Hematopoietic multipotent progenitor cell treated with erythropoietin and hydrocortisone succinate and interleukin-3 and kit ligand, for 17 days (in vitro differentiated cells): ENCODE data around the gene GFRA3.
"Not testable (repeated sequence)": the region's sequence is repeated elsewhere in the genome, so short reads cannot be mapped to it uniquely, and the experiment has no call there.

Experiments
- DNase-seq: peaks from one replicate; pipeline ENCODE4 v3.0.0-alpha.2; 2015; ENCODE audit warnings: low spot score

GFRA3 gene

DNA sequence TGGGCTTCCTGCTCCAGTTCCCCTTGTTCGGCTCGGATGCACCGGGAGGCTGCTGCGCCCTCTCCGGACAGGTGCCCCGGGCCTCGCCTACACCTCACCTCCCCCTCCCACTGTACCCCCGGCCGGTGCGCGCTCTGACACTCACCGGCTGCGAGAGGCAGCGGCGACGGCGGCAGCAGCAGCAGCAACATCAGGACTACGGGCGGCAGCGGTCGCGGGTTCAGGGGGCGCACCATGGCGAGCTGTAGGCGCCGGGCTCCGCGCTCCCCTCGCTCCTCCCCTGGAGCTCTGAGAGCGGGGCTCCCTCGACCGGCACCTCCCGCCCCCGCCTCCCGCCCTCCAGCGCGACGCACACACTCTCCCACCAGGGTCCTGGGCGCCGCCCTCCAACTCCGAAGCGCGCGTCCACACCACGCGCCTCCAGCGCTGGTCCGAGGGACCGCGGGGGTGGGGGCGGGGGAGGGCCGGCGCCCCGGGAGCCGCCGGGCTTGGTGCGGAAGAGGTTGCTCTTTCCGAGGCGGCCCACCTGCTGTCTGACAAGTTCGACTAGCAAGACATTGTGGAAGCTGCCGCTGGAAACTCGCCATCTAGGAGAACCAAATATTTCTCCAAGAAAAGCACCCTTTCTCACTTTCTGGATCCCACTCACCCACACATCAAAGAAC lies at the start of gene GFRA3:
Gene GFRA3 (minus strand): TSS at position 433 of the 665 bp plus-strand sequence. CDS start 197 bp downstream, at position 236.
- DNase-seq, result no peak

- DNase-seq, result not testable (repeated sequence)
These were observed 43.8 kb upstream of the GFRA3 start for GRCh38 chr5:138318211-138318610.

GRCh38 chr5:138316355-138316754 lies 41.9 kb upstream of the GFRA3 start:
- DNase-seq, result no peak

GRCh38 chr5:138315751-138316278 lies 41.4 kb upstream of the GFRA3 start:
- no peak for DNase-seq

DNA sequence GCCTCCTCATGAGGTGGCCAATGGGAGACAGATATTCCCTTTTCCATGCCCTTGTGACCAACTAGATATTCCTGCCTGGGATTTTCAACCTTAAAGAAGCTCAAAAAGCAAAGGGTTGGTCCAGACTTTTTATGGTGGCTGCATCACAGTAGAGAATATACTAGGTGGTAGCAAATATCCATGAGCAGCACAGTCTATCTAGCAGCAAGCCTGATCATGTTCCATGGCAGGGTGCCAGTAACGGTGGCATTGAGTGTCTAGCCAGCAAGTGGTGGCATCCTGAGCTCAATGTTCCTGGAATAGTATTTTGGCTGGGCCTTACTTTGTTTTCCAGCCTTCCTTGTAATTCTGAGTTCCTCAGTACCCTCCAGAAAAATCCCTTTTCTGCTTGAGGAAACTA lies 31.4 kb upstream of the GFRA3 start:
- peak; percentile 94 for DNase-seq

GRCh38 chr5:138303372-138303771 lies 29.0 kb upstream of the GFRA3 start:
- DNase-seq, result no peak

DNA sequence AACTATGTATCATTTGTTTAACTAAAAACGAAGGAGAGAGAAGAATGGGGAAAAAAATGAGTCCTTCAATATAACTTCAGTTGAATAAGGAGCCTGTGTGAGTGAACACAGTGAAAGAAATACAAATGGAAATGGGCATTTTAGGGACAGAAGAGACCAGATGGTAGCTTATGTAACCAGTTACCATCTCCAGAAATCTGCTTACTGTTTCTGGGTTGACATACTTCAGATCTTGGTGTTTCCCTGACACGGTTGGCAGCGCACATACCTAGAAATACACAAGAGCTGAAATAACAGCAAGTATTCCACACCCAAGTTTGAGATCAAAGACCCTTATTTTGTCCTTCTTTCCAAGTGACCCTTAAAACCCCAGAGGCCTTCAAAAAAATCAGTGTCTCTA lies 14.9 kb upstream of the GFRA3 start:
- no peak for DNase-seq

DNA sequence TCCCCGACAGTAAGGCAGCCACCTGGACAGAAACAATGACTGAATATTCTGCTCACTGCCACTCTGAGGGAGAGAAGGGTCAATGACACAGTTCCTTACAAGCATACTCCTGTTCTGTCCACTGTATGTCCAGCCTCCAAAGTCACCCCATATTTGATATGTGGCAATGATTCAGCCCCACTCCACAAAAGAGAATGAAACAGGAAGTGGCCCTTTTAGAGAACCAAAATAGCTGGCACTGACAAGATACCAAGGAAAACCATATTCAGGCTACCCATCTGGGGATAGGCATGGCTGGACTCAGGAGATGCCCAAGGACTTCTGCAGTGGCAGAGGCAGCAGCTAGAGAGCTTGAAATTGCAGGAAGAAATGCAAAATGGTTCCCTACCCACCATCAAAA lies 12.8 kb upstream of the GFRA3 start:
- no peak for DNase-seq

DNA sequence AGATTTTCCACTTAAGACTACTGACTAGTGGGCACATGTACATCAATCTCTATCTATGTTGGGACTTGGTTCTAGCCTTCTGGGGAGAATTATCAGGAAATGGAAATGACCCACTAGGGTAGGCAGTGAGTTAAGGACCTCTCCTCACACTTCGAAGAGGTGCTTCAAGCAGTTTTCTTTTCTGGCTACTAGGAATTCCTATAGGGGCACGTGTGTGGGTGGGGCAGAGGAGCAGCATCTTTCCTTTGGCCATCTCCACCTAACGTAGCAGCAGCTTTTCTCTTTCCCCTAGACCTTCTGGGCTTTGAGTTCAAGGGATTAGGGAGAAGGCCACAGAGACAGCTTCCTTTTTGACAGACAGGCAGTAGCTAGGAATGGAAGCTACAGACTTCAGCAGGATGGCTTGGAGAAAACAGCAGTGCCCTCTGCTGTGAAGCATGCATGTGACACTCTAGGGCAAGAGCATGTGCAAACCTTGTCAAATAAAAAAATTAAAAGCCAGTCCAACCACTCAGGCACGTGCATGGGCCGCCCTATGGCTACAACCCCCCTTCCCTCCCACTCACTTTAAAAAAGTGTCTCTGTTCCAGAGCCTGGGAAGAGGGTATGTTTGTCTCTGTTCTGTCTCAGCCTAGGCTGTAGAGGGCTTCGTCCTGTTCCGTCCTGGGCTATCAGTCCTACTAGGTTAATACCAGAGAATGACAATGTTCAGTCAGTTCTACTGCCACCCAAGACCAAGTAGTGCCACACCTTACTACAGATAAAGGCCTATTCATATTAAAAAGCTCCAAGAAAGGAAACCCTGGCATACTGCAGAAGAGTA lies 8.7 kb upstream of the GFRA3 start:
- DNase-seq, result no peak

DNA sequence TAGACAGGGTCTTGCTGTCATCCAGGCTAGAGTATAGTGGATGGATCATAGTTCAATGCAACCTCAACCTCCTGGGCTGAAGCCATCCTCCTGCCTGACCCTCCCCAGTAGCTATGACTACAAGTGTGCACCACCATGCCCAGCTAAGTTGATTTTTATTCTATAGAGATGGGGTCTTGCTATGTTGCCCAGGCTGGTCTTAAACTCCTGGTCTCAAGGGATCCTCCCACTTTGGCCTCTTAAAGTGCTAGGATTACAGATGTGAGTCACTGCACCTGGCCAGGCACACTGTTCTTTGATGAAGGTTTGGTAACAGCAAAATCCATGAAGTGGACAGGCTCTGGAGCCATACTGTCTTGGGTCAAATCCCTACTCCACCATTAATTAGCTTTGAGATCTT lies 6.5 kb upstream of the GFRA3 start:
- no peak for DNase-seq

DNA sequence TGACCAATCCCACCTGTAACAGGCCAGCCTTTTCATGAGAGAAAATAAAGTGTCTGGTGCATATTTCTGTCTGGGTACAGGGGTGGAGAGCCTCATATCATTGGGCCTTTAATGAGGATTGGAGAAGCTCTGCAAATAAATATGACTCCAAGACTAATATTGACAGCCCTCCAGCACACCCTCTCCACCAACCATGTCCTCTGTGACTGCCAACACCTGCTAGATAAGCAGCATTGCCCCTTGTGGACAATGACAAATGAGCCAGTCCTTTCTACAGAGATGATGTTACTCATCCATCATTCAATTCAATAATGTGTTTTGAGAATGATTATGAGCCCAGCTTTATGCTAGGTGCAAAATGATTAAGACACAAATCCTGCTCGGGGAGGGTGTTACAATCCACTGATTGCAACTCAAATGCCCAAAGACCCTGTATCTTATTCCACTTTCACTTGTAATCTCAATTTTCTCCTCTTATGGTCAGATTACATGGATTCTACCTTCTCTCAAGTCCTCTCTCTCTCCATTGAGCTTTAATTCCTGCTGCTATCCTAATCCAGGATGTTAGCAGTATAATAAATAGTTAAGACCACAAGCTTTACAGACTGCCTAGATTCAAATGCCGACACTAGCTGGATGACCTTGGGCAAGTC lies 2.1 kb upstream of the GFRA3 start:
- DNase-seq, result no peak

- no peak for DNase-seq
These were observed 1.5 kb upstream of the GFRA3 start for GRCh38 chr5:138275895-138276294.

DNA sequence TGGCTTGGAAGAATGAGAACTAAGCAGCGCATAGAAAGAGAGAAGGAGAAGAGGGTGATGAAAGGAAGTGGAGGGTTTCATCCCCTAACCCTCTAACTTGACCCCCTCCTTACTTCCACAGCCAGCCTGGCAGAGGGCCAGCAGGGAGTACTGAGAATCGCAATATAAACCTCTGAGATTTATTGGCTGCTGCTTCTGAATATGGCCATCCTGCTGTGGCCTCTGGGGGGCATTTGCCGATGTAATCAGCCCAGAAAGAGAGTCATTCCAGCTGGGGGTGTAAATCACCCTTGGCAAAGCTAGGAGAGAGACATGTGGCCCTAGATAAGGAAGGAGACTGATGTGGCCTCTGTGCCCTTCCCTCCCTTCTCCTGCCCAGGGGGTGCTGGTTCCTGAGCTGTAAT lies 960 bp upstream of the GFRA3 start:
- DNase-seq, result no peak

DNA sequence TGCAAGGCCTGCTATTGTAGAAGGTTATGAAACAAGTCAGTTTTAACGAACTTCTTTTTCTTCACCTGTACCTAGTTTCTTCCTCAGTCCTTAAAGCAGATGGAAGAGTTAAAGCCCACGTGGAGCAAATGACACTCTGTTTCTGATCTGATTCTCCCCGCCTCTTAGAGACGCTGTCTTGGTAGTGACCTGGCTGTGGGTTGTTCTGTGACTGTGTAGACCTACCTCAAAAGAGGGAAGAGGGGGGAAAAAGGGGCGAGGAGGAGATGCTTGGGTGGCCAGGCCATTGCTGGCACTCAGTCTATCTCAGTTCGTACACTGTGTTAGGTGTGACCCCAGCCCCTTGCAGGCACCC lies 610 bp downstream of the GFRA3 start:
- DNase-seq, result no peak

DNA sequence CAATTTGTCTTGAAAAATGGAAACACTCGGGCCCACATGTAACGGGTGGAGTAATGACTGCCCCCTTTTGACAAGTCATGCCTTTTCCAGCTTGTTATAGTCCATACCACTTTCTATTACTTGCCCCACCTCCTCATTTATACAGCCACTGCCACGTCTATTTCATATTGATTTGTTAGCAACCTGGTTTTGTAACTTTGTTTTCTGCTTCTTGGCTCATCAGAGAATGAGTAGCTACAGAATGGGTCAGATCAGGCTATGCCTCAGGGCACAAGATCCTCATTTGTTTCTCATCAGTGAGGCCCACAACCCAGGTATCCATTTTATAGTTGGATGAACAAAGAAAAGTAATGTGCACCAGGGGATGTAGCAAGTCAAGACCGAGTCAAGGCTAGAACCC lies 1.7 kb downstream of the GFRA3 start:
- DNase-seq, result no peak

DNA sequence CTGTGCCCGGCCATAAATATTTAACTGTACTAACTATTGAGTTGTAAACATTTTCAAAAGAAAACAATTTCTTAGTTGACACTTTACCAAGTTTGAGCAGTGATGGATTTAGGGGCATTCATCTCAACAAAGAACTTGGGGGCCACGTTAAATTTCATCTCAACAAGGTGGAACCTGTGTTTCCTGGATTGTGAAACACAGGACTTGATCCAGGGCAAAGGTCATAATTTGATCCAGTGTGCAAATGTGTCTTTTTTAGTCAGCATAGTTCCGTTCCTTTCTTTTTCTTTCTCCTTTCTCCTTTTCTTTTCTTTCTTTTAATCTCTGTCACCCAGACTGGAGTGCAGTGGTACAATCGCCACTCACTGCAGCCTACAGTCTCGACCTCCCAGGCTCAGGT lies 3.1 kb downstream of the GFRA3 start:
- no peak for DNase-seq

DNA sequence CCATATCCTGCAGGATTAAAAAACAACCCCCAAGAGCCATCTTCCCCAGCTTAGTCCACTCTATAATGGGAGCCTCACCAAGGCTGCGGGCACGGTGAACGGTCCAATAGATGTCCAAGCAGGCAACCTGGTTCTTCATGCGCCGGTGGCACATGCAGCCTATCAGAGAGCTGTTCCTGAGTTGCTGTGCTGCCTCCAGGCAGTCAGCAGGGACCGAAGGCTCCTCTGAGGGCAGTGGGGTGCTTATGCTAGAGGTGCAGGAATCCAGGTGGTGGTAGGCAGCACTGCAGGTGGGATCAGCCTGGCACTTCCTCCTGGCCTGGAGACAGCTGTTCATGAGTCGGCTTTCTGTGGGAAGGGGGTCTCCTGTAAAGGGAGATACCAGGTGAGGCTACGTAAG lies 10.2 kb downstream of the GFRA3 start:
- DNase-seq, result no peak

DNA sequence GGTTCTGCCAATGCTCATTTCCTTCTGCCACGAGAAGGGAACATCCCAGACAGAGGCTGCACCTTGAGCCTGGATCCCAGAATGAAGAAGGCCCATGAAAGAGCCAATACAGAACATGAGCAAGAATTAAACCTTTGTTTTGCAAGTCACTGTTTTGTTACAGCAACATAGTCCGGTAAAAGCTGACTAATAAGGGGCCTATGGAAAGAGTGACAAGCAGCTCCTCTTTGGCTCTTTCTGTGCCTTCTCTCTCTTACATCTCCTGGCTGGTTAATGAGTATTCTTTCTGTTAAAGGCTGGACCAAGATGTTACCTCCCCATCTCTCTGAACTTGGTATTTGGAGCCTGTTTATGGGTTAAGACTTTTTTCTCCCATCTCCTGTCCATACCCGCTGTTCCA lies 10.8 kb downstream of the GFRA3 start:
- DNase-seq, result no peak

- DNase-seq, result no peak
These were observed 15.6 kb downstream of the GFRA3 start for GRCh38 chr5:138258704-138259292.

DNA sequence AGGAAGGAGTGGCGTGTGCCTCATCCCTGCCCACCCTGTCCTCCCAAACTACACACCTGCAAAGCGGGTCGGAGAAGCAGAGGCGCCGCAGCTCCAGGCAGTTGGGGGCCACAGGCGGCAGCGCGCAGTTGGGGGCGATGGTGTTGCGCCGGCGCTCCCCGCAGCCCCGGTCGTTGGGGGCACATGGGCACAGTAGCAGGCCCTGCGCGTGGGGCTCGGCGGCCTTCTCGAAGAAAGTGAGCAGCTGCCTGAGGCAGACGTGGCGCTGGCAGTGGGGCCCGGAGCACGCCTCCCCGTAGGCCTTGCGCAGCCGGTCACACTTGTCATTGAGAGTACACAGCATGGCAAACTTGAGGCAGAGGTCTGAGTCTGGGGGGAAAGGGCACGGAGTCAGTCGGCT lies 16.8 kb downstream of the GFRA3 start:
- no peak for DNase-seq

DNA sequence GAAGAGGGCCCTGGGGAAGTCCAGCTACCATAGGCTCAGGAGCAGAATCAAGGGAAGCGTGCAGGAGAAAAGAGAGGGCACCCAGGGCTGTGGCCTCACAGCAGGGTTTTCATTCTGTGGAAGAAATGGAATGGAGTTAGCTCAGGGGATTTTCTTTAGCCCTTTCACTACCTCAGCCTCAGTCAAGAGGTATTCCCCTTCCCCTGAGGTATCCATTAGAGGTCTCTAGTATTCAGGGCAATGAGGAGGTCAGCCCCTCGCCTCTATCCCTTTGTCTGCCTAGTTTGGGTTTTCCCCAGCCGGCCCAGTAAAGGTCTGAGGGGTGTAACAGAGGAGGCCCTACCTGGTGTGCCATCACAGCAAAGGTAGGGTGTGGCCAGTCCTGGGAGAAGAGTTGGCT lies 21.5 kb downstream of the GFRA3 start:
- no peak for DNase-seq

DNA sequence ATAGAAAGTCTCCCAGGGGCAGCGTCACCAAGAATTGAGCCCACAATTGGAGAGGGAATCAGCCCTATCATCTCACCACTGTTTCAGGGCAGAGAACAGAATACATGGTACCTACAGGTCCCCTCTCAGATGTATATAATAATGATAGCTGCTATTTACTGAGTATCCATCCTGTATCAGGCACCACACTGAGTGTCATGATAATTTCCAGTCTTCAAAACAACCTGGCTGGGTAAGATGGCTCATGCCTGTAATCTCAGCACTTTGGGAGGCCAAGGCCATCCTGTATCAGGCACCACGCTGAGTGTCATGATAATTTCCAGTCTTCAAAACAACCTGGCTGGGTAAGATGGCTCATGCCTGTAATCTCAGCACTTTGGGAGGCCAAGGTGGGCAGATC lies 26.6 kb downstream of the GFRA3 start:
- DNase-seq, result not testable (repeated sequence)

DNA sequence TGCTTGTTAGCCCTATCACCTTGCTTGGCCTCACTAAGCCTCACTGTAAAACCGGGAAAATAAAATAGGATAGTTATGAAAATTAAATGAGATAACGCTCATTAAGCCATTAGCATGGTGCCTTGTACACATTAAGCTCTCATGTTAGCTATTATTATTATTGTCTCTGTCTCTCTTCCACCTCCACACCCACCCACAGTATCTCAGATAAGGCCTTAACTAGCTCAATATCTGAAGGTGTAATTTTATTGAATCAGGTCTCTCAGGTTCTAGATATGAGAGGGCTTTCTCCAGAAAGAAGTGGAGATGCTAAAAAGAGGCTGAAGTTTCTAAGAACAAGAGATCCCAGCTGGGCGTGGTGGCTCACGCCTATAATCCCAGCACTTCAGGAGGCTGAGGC lies 27.6 kb downstream of the GFRA3 start:
- no peak for DNase-seq
